HUDEP-2 (cell line): ENCODE results near the gene CACNG4.

Source experiments
- DNase-seq, 76 experiments: peaks; one replicate each; lab custom pipeline; 2025; ENCODE audit not compliant: unreplicated experiment in 76 of 76; lab: John Stamatoyannopoulos, UW

The CACNG4 gene

DNA sequence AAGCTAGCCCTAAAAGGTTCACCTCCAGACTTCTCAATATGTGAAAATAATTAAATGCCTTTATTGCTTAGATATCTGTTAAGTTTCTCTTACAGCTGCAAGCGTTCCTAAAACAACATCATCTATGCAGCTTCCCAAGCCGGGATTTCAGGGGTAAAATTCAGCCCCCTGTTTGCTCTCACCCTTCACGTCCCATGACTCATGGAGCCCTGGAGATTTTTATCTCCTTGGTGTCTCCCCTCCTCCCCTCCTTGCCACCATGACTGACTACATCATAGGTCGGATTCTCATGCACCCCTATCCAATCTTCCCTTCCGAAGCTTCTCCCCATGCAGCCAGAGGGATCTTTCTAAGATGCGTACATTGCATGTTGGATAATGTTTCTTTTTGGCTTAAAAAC is 21.0 kb upstream of the CACNG4 start:
- DNase-seq: no peak

DNA sequence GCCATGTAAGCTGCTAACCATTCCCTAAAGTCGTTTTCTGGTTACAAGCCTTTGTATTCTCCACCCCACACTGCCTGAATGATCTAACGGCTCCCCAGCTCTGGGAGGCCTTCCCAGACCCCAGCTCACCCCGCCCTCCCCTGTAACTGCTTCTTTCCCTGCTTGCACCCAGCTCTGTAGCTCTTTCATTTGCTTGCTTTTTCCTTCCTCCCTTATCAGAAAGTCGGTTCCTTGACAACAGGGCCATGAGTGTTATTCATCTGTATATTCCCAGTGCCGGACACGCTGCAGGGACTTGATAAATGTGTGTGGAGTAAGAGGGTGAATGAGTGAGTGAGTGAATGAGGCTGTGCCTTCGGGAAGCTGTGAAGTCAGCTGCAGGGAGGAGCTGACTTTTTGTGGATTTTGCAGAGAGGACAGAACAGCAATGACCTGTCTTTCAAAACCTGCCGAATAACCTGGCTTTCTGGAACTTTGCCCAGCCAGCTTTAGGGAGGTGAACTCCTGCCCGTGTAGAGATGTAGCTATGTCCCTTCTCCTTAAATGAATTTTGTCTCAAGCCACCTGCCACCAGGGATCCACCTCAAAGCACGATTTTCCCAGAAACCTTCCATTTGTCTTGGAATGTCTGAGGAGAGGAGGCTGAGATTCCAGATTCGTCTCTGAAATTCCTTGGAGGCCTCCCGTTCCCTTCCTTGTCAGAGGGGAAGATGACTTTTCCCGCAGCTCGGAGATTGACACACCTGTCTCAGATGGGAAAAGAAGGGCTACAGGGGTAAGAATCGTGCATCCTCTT is 20.0 kb upstream of the CACNG4 start:
- DNase-seq: no peak

DNA sequence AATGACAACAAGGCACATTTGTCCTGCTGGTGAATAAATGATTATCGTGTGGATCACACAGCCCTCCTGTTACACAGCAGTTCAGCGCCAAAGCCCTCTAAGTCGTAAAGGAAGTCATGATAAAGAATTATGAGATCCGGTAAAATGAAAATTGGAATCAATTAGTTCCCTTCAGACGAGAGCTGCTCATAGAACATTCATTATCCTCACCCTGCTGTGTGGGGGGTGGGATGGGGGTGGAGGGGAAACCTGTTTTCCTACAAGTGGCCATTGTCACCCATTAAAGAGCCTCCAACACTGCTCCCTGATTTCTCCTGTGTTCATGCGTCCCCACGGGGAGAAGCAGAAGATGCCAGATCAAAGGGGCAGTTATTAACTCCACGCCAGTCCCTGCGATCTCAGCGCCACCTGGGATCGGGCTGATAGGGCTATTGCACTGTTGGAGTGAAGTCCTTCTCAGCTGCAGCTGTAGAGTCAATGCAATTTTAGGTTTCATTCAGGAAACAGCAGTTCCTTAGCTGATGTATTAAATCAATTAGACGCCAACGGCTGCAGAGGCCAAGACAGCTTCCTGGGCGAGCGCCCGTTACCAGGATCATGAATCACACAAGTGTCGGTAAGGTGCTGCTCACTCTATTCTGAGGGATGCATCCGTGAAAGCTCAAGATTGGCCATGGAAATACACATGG is 19.2 kb upstream of the CACNG4 start:
- DNase-seq: no peak

DNA sequence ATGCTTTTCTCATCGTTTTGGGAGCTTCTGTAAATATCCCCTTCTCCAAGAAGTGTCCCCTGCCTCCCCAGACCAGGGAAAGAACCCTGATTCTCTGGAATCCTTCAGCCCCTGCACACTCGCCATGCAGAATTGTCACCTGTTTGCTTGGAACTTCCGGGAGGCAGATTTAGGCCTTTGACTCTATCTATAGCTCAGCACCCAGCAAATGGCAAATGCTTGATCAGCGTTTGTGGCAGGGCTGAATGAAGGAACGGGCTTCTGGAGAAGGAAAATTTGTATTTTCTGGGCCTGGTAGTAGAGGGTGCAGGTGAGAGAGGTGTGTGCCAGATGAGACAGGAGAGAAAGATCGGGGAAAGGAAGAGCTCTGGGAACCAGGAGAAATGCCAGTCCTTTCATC is 18.3 kb upstream of the CACNG4 start:
- DNase-seq: no peak

DNA sequence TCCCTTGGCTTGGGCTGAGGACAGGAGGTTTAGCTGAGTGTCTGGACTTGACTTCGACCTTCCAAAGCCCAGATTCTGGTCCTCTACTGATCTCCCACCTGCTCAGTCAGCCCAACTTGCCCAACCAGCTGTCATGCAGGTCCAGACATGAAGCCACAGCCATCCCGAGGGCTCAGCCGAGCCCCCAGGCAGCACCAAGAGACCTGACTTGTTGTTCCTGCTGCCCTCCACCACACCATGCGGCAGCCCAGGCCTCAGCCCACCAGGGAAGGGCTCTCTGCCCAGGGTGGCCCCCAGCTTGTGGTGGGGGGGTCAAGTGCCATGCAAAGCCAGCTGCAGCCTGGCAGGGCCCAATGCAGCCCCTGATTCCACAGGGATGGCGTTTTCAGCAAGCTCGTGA is 17.2 kb upstream of the CACNG4 start:
- DNase-seq: no peak

DNA sequence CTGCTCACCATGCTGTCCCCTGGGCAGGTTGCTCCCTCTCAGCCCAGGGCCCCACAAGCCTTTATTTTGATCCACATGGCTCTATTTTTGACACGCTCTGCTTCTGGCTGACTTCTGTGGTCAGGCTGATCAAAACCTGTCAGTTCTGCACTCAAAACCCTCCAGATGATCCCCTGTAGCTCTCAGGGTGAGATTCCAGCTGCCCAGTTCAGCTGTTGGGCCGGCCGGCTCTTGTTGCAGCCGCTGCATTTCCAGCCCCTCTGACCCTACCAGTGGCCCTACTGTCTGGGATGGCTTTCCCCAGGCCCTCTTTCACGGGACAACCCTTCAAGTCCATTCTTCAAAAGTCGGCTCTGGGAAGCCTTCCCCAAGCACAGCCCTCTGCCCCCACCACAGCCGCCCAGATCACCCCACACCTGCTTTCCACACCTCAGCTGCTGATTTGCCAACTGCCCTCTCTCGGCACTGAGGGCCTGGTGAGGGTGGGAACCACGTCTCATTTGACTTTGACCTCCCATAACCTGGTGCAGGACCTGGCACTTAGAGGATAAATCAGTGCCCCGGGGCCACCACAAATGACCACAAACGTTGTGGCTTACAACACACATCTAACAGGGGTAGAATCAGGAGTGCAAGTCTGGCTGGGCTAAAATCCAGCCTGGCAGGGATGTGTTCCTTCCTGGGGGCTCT is 16.3 kb upstream of the CACNG4 start:
- DNase-seq: no peak

DNA sequence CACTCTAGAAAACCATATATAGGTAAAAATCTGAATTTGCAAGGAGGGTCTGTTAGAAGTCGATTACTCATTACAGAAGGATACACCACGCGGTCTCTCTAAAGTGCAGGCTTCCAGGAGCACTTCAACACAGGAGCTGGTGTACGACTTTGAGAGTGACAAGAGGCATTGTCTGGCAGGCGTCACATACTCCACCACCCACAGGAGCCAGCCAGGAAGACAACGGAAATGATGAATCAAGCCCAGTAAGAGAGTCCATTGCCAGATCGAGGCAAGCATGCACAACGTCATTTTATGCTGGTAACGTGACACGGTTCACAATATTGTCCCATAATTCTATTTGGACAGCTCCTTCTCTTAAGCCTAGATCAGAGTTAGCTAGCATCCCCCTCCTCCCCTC is 15.0 kb upstream of the CACNG4 start:
- no peak for DNase-seq

DNA sequence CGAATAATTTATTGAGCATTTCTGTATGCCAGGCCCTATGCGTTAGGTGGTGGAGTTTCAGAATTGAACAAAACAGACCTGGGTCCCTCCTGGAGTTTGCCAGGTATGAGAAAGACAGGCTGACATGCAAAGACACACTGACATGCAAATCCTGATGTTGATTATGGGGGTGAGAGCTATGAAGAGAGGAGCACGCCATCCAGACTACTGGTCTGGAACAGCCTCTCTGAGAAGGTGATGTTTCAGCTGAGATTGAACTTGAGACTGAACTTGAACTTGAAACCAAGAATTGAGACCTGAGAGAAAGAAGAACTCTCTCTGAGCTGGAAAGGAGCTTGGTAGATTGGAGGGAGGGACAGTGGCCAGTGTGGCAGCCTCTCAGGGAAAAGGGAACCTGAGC is 14.2 kb upstream of the CACNG4 start:
- DNase-seq: no peak

DNA sequence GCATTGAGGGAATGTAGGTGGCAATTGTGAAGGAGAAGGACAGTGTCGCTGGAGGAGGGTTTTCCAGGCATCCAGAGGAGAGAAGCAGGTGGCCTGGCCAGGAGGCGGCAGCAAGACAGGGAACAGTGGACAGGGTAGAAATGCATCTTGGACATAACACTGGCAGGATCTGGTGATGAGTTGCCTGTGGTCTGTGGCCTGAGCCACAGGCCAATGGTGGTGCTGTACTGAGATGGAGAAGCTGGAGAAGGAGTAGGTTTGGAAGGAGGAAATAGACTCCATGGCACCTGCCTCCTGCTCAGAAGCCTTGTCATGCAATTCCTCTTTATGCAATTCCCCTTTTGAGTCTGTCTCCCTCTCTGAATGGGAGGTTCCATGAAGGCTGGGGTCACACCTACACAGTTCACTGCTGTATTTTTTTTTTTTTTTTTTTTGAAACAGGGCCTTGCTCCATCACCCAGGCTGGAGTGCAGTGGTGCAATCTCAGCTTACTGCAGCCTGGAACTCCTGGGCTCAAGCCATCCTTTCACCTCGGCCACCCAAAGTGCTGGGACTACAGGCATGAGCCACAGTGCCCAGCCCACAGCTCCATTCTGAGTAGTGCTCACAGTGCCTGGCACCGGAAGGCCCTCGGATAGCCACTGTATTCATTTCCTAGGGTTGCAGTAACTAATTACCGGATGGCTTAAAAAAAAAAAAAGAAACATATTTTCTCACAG is 13.5 kb upstream of the CACNG4 start:
- DNase-seq: no peak

DNA sequence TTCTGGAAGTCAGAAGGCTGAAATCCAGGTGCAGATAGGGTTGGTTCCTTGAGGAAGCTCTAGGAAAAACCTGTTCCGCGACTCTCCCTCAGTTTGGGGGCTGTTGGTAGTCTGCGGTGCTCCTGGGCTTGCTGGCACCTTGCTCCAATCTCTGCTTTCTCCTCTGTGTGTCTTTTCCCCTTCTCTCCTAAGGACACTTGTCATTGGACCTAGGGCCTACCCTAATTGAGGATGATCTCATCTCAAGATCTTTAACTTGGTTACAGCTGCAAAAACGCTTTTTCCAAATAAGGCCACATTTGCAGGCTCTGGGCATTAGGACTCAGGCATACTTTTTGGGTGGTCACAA is 12.9 kb upstream of the CACNG4 start:
- DNase-seq: no peak

DNA sequence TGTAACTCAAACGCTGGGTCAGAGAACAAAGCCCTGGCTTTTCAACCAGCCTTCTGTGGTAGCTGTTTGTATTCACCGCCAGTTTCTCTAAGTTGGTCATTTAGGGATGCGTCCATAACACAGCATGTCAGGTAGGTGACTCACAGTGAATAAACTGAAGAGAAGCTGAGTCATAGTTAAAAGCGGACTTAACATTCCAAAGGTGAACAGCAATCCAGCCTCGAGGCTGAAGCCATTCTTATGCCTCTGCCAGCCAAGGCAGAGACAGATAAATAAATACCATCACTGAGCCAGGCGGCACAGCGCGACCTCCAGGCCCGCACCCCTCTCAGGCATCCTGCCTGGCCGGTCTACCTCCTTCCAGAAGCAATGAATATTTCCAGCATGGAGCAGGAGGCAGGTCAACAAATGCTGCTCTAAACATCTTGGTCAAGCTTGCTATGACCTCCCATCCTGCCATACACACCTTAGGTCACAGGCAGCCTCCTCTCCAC is 12.4 kb upstream of the CACNG4 start:
- DNase-seq: no peak

DNA sequence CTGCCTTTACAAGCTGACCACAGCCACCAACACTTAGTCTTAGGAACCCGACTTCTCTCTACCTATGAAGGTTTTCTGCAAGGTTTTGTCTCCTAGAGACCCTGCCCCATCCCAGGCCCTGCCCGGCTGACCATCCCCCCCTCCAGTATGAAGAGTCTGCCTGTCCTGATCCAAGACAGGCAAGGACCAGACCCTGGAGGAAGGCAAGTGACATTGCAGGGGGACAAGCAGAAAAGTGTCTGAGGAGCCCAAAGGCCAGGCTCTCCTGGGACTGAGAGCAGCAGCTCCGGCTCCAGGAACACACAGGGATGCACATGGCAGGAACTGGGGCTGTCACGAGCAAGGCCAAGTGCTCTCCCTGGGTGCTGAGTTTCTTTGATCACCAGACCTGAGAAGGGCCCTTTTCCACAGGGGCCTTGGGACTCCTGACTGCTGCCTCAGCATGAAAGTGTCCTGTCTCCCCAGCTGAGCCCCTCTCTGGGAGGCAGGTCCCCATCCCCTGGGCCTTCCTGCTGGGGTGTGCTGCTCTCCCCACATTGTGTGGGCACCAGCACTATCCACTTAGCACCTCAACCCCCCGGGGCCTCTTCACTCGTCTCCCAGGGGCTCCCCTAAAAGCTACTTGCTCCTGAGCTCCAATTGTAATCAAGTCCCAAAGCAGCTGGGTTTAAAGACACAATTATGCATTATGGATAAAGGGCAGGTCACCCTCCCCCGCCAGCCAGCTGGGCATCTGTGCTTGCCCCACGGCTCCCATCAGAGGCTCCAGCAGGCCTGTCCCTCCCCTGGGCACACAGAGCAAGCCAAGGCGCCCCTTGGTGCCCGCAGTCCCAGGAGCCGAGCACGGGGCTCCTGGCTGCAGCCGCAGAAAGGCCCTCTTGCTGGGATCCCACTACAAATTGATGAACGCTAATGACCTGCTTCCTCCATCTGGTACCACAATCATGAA is 11.6 kb upstream of the CACNG4 start:
- DNase-seq: no peak

DNA sequence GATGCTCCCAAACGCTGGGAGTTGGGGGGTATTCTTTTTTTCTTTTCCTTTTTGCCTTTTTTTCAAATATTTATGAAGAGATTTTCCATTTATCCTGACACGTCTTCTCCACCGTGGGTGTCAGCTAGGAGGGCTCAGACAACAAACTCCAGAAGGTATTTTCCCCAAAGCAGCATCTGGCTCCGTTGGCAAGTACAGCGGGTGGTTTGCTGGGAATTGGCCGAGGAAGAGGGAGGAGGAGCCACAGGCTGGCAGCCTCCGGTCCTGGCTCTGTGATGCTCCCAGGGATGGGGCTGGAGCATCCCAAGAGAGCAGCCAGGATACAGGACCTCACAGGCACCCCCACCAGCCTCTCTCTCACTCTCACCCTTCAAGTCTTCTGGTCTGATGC is 10.9 kb upstream of the CACNG4 start:
- no peak for DNase-seq

DNA sequence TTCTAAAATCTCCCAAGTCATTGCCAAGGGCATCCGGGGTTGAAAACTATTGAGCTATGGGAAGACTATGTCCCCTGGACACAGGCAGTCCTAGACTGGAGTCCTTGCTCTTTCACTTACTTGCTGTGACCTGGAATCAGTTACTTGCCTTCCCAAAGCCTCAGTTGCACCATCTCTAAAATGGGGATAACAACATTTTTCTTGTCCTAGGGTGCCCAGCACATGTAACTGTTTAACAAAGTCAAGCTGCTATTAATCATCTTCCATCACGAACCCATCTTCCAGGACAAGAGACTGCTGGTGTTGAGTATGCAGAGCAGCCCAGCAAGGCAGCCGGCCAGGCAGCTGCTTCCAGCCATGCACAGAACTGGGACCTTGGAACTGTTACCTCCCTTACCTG is 9.9 kb upstream of the CACNG4 start:
- no peak for DNase-seq

DNA sequence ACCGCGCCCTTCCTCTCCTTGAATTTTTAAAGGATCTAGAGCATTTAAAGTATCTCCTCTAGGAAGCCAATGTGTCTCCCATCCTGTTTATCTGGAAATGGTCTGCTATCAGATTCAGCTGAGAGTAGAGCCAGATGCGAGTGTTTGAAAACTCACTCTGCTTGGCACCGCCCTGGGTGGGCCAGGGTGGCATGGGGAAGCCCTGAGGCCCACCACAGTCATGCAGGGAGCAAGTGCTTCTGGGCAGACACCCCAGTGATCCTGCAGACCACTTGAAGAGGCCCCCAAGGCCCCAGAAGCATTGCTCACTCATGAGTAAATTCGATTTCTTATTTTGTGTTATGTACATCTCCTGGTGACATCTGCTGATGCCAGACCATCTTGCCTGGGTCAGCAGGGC is 8.7 kb upstream of the CACNG4 start:
- DNase-seq: no peak

DNA sequence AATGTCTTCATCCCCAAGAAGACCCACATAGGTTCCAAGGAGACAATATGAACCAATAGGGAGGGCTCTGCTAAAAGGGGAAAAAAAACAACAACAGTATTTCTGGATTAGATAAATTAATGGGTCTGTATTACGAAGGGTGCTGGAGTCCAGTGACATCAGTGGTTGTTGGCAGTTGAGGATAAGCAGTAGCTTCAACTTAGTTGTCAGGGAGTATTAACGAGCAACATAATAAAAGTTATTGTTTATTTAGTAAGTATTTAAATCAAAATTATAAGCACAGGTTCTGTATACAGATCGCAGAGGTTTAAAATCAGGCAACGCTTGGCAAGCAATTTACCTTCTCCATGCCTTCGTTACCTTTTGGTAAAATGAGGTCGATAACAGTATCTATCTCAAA is 7.6 kb upstream of the CACNG4 start:
- no peak for DNase-seq

DNA sequence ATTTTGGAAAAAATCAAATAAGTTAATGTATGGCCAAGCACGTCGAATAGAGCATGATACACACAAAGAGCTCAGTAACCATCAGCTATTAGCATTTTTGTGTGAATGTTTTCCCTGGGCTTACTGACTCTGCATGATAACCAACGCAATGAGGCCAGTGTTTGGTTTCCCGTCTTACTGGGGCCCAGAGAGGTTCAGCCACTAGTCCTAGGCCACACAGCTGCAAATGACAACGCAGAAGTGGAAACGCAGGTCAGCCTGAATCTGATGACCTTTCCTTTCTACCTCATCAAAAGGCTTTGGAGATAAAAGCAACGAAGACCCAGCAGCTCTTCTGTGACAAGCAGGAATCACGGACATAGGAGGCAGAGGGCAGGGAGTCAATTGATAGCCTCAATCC is 7.2 kb upstream of the CACNG4 start:
- DNase-seq: no peak

DNA sequence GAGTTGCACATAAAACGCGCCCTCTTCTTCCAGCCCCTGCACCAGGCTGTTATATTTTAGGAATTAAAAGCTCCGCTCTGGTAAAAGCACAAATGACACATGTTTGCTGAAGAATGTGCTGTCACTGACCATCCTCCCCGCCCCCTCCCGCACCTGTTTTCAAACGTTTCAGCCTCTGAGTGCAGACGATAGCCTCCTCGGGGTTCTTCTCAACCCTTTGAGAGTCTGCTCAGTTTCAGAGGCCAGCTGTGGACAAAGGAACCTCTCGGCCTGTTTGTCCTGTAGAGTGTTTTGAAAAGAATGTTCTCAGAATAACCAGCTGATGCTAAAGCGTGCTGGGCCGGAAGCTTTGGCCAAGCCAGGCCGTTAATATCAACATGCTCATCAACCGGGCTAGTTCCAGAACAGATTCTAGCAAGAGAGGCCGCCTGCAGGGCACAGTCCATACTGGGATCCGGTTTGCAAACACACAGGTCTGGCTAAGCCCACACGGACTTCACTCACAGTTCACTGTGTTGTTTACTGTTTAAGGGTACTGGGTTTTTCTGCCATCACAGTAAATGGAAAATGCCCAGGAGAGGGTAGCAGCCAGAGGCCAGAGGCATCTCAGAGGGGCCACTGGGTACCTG is 6.4 kb upstream of the CACNG4 start:
- DNase-seq: no peak

DNA sequence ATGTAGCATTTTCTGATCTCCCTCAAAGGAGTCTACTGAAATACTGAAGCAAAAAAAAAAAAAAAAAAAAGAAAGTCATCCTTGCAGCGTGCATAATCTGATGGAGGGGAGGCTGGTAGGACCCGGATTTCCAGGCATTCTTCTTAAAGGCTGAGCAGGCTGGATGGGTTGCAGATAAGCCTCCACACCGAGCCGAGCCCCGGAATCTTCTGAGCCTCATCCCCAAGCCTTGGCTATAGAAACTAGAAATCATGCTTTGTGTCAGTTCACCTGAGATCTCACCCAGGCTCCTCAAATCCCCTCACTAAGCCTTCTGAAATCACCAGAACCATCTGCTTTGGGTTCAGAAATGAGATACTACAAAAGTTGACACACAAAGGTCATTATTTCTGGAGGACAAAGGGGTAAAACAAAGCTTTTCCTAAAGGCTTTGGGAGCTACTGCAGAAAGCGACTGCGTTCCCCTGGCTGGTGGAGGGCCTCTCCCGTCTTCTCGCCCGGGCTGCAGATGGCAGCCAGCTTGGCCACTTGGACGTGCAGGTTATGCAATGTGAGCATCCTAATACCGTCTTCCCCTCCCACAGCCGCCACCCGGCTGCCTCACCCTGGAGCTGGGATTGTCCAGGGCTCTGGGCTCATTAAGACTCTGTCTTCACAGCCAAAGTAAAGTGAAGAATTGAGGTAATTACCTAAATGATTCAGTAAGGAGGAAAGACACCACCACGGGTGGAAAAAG is 4.7 kb upstream of the CACNG4 start:
- DNase-seq: no peak
